Measurements from ENCODE around the gene VPS54. TPM values are rescaled to one million over a fixed set of nuclear protein-coding genes. Genes with fewer than 3 reads are reported as not detected.

VPS54 gene
- total RNA-seq, 4 donors from 2014 or later, result 21.7 to 33.2 (median 27.2) TPM

DNA sequence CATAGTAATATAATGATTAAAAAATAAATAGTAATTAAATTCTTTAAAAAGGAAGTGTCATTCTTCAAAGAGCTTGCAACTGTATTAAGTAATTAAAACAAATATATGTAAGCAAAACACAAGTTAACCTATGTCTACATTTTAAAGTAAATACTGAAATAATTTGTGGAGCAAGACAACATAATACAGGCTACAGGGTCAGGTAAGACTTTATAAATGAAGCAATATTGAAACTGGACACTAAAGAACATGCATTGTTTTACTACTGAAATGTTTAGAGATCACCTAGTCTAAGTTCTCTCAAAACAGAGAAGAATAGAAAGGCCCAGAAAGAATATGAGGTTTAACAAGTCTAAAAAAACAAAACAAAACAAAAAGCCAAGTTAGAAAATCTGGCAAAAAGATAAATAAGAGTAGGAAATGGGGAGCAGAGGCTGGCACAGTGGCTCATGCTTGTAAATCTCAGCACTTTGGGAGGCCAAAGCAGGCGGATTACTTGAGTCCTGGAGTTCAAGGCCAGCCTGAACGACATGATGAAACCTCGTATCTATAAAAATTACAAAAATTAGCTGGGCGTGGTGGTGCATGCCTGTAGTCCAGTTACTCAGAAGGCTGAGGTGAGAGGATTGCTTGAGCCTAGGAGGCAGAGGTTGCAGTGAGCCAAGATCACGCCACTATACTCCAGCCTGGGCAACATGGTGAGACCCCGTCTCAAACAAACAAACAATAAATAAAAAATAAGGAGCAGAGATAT is 34.4 kb downstream of the VPS54 start:
- Histone ChIP-seq H3K27ac (no peak overlapping the region), H3K27me3 (no peaks in the 10 kb centered on the region), H3K36me3 (peaks cover 0 to 39% of the 10 kb centered on the region in 2 donors), H3K9me3 (peaks cover 0 to 4% (median 0%) of the 10 kb centered on the region in 3 donors), H3K4me1 (peaks cover 0 to 21% (median 0%) of the 10 kb centered on the region in 3 donors), H3K4me3 (no peak overlapping the region)
- WGBS, 2 donors (ENCODE audit: low coverage in 1 of 2), result 79 to 87% methylated on average over 4 to 6 of the region's 6 CpGs
- no peak for TF ChIP-seq EP300 (IDR thresholded peaks at IDR 0.05)
- TF ChIP-seq POLR2AphosphoS5 (IDR thresholded peaks at IDR 0.05), result no peak
- TF ChIP-seq POLR2A (IDR thresholded peaks at IDR 0.05), result no peak
- TF ChIP-seq, protein P1, sequence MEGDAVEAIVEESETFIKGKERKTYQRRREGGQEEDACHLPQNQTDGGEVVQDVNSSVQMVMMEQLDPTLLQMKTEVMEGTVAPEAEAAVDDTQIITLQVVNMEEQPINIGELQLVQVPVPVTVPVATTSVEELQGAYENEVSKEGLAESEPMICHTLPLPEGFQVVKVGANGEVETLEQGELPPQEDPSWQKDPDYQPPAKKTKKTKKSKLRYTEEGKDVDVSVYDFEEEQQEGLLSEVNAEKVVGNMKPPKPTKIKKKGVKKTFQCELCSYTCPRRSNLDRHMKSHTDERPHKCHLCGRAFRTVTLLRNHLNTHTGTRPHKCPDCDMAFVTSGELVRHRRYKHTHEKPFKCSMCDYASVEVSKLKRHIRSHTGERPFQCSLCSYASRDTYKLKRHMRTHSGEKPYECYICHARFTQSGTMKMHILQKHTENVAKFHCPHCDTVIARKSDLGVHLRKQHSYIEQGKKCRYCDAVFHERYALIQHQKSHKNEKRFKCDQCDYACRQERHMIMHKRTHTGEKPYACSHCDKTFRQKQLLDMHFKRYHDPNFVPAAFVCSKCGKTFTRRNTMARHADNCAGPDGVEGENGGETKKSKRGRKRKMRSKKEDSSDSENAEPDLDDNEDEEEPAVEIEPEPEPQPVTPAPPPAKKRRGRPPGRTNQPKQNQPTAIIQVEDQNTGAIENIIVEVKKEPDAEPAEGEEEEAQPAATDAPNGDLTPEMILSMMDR (IDR thresholded peaks at IDR 0.05), result no peak
- no peak for ATAC-seq

DNA sequence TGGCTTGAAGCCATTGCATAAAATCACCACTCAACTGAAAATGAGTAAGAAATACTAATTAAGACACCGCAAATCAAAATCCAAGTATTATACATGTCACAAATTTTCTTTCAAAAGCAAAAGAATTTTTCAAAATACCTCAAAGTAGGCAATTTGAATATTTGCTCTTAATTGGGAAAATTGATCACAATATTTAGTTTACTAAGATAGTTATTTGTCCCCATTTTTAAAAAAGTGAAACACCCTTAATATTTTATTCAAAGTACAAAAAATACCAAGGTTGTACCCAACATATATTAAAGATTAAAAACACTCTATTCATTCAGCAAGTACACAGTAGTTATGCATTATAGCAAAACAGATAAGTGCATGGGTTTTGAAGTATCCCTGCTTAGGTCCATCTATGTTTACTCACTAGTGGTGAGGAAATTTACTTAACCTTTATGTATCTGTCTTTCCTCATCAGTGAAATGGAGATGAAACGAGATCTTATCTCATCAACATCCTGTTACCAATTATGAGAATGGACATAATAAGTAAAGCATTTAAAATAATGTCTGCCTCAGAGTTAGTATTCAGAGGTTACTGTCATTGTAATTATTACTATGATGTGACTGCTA is 35.1 kb downstream of the VPS54 start:
- H3K4me3 ChIP-seq, result no peak overlapping the region
- no peak for ATAC-seq
- H3K36me3 ChIP-seq, result peaks cover 0 to 45% of the 10 kb centered on the region in 2 donors
- TF ChIP-seq EP300 (IDR thresholded peaks at IDR 0.05) (no peak), POLR2AphosphoS5 (IDR thresholded peaks at IDR 0.05) (no peak), POLR2A (IDR thresholded peaks at IDR 0.05) (no peak)
- TF ChIP-seq, protein P1 (IDR thresholded peaks at IDR 0.05), result no peak
- H3K9me3 ChIP-seq, result peaks cover 0 to 2% (median 0%) of the 10 kb centered on the region in 3 donors
- no peaks in the 10 kb centered on the region for H3K27me3 ChIP-seq
- no peak overlapping the region for H3K27ac ChIP-seq
- WGBS, 2 donors (ENCODE audit: low coverage in 1 of 2), result 74 to 81% methylated on average over 2 of the region's 2 CpGs
- peaks cover 0 to 21% (median 0%) of the 10 kb centered on the region in 3 donors for H3K4me1 ChIP-seq

DNA sequence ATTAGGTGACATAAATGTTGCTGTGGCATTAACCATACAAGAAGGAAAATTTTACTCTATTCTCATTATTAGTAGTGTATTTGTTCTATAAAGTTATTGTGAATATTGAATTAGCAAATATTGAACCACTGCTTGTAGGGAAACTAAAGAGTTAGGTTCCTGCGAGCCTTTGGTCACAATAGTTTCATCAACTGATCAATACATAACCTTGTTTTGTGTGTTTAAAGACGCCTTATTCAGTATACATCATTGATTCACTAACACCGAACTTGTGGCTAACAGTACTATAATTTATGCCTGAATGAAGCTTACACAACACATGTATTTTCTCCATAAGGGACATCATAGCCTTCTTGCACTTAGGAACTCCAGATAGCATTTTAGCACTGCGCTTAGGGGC is 36.9 kb downstream of the VPS54 start:
- Histone ChIP-seq H3K27ac (no peak overlapping the region), H3K4me1 (peaks cover 0 to 21% (median 0%) of the 10 kb centered on the region in 3 donors), H3K27me3 (no peaks in the 10 kb centered on the region), H3K9me3 (no peaks in the 10 kb centered on the region), H3K4me3 (no peak overlapping the region), H3K36me3 (peaks cover 0 to 58% of the 10 kb centered on the region in 2 donors)
- TF ChIP-seq POLR2A (IDR thresholded peaks at IDR 0.05) (no peak), POLR2AphosphoS5 (IDR thresholded peaks at IDR 0.05) (no peak), EP300 (IDR thresholded peaks at IDR 0.05) (no peak)
- TF ChIP-seq, protein P1 (IDR thresholded peaks at IDR 0.05), result no peak
- no peak for ATAC-seq
- WGBS, 2 donors (ENCODE audit: low coverage in 1 of 2), result 89 to 90% methylated on average over 2 to 4 of the region's 4 CpGs

DNA sequence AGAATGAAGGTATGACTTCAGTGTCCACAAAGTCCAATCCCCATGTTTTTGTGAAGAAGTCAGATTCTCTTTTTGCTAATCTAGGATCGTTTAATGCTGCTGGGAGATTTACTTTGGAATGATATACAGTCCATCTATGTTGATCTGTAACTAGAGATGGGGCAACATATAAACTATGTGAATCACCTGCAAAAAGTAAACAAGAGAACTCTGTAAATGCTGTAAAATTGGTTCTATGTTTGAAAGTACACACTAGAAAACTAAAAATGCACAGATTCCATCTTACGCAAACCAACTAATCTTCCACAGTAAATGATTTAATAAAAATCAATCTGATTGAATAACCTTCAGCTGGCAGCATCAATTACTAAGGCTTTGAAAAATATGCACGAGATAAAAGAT is 37.5 kb downstream of the VPS54 start:
- H3K4me3 ChIP-seq, result no peak overlapping the region
- no peaks in the 10 kb centered on the region for H3K27me3 ChIP-seq
- H3K4me1 ChIP-seq, result peaks cover 0 to 19% (median 0%) of the 10 kb centered on the region in 3 donors
- 73 to 92% methylated on average over 3 of the region's 3 CpGs for WGBS, 2 donors (ENCODE audit: low coverage in 1 of 2)
- no peak overlapping the region for H3K27ac ChIP-seq
- no peak for ATAC-seq
- H3K9me3 ChIP-seq, result no peaks in the 10 kb centered on the region
- TF ChIP-seq, protein P1 (IDR thresholded peaks at IDR 0.05), result no peak
- TF ChIP-seq POLR2AphosphoS5 (IDR thresholded peaks at IDR 0.05) (no peak), EP300 (IDR thresholded peaks at IDR 0.05) (no peak), POLR2A (IDR thresholded peaks at IDR 0.05) (no peak)
- H3K36me3 ChIP-seq, result peaks cover 0 to 58% of the 10 kb centered on the region in 2 donors

Data from gastroesophageal sphincter (tissue), 4 donors.